GM19463 (cell line): ENCODE data around the gene ALX1.

Source experiments
- ATAC-seq: cut with Tn5 transposase; IDR thresholded peaks from one replicate; pipeline ENCODE4 v1.9.1; 2021; ENCODE audit warnings: mild to moderate bottlenecking, moderate library complexity; ENCODE audit not compliant: unreplicated experiment

Gene ALX1

DNA sequence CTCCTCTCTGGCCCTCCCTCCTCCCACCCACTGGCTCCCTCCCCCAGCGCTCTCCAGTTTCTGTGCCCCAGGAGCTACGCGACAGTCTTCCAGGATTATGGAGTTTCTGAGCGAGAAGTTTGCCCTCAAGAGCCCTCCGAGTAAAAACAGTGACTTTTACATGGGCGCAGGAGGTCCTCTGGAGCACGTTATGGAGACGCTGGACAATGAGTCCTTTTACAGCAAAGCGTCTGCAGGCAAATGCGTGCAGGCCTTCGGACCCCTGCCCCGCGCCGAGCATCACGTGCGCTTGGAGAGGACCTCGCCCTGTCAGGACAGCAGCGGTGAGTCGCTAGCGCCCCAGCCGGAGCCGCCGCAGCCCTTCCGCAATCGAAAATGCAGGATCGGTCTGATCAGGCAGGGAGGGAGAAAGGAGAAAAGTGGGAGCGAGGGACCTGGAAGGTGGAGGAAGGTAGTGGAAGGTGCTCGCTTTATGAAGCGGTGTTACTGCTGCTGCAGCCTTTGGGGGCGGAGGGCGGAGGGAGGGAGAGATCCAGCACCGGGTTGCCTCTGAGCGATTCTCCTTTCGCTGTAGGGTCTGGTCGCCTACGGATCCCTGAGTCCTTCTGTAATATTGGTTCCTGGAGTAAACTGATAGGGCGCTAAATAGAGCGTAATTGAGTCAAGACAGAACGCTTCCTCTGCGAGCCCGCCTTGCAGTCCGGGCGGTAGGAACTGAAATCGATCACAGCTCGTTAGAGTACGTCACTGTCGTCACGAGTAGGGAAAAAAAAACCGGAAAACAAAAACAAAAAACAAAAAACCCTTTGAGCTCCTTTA is at the start of gene ALX1:
Gene ALX1, plus strand, starts transcription at position 56 of the 819 bp plus-strand sequence. Its CDS starts 42 bp downstream, at position 98.
- ATAC-seq = peak; percentile 71

- no peak for ATAC-seq
Measured at GRCh38 chr12:85237327-85237726, 42.7 kb upstream of the ALX1 start.

- no peak for ATAC-seq
Measured at GRCh38 chr12:85244561-85244960, 35.5 kb upstream of the ALX1 start.

GRCh38 chr12:85253853-85254252 is 26.2 kb upstream of the ALX1 start:
- no peak for ATAC-seq

- no peak for ATAC-seq
Measured at GRCh38 chr12:85257671-85258070, 22.3 kb upstream of the ALX1 start.

GRCh38 chr12:85260447-85260846 is 19.6 kb upstream of the ALX1 start:
- ATAC-seq = no peak

GRCh38 chr12:85260896-85261295 is 19.1 kb upstream of the ALX1 start:
- ATAC-seq = no peak

DNA sequence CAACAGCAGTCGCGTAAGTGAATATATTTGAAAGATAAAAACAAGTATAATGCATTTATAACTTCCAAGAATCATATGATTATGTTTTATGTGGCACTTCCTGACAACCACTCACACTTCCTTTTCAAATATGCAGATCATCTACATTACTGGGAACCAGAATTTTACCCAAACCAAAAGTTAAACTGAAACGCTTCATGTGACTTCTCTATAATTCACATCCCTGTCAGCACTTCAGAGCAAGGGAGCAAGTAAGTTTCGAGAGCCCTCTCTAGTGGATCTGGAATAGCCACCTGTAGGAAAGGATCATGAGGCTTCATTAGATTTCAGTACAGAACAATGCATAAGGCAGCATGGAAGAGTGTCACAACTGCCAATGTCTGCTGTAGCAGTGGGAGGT is 13.7 kb upstream of the ALX1 start:
- no peak for ATAC-seq

DNA sequence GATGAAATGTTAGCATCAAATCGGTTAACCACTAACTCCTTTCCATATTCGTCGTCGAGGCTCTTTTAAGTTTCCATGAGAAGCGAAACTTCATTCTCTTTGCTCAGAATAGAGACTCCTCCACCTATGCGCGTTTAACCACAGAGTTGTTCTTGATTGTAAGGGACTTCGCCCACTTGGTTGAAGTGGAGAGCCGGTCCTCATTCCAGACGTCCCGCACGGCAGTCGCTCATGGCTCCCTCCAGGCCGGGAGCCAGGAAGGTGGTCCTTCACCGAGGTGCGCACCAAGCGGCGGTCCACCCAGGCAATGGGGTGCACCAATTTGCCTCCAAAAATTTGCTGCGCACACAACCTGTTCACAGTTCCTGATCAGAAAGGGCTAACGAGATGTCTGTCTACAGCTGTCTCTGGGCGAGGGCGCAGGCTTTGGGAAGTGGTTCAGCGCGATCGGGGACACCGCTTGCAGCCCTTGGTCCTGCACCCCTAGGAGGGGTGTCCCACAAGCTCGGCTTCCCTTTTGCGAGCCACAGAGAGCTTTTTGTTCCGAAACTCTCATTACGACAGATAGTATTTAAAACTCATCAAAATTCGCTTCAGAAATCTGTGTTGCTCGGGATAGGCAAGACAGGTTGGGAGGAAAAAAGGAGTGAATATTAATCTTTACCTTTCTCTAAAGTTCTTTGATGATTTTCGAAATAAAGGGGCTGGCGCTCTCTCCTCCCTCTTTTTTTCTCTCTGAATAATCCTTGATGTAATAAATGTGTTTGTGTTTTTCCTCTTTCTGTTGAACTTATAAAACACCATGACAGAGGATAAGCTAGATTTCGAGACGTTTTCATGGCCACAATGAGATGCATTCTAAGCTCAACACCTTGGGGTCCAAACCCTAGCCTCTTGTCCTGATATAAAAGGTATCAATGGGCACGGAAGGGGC is 6.4 kb upstream of the ALX1 start:
- peak; percentile 69 for ATAC-seq

- no peak for ATAC-seq
Measured at GRCh38 chr12:85274315-85274651, 5.7 kb upstream of the ALX1 start.

GRCh38 chr12:85275374-85275773 is 4.6 kb upstream of the ALX1 start:
- ATAC-seq = no peak

- no peak for ATAC-seq
Measured at GRCh38 chr12:85277191-85277590, 2.8 kb upstream of the ALX1 start.

GRCh38 chr12:85277900-85278597 is 2.0 kb upstream of the ALX1 start:
- no peak for ATAC-seq

GRCh38 chr12:85278598-85279448 is 1.2 kb upstream of the ALX1 start:
- no peak for ATAC-seq

- ATAC-seq = peak; percentile 9
Measured at GRCh38 chr12:85279449-85280164, 413 bp upstream of the ALX1 start.

DNA sequence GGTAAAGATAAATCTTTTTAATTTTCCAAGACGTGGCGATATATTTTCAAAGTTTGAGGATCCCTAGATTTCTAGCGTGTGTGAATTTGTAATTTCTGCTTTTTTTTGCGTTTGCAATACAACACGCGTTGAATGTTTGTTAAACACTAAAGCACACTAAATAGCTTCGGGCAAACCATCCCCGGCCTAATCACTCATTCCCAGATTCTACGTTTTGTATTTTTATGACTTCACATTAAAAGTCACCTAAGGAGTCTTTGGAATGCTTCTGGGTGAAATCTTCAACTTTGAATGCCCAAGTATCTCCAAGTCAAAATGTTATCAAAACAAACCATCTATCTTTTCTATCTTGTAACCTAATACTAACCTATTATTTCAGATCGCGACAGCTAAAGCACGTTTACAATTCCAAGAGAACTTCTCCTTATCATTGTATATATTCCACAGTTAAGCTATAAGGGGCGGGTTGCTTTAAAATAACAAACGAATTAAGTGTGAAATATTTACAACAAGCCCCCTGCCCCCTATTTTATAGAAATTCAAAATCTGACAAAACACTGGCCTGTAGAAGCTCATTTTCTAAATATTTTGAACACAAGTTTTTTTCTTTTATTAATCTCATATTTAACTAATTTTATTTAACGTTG is 1.1 kb downstream of the ALX1 start:
- peak; percentile 2 for ATAC-seq

DNA sequence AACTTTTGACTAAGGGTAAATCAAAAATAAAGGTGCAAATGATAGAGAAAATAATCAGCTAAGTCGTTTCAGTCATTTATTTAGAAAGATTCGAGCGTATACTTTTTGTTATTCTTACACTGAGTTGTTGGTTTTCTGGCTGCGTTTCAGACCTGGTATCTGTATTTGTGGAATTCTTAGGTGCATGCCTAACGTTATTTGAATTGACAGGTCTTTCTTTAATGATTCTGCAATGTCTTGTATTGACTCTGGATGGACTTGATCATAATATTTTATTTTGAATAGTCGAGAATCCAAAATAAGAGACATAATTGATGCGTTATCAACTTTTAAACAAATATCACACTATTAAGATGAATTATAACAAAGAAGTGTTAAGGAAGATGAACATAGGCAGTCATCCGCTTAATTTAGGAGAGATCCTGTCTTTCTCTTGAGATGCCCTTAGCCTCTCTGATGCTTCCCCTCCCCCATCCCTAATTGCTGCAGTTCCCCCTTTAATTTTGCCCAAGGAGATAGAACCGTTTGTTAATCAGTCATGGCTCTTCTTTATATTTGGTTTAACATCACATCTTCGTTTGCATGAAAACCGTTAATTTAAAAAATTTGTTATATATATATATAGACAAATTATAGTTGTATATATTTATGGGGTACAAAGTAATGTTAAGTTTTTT is 1.8 kb downstream of the ALX1 start:
- ATAC-seq = no peak

DNA sequence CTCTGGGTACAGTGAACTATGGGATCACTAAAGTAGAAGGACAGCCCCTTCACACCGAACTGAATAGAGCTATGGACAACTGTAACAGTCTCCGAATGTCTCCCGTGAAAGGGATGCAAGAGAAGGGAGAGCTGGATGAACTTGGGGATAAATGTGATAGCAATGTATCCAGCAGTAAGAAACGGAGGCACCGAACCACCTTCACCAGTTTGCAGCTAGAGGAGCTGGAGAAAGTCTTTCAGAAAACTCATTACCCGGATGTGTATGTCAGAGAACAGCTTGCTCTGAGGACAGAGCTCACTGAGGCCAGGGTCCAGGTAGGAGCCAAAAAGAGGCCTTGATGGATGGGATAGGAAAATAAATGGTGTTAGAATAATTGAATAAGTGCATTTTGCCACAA is 3.5 kb downstream of the ALX1 start:
- ATAC-seq = no peak

- ATAC-seq = no peak
Measured at GRCh38 chr12:85296362-85296761, 16.3 kb downstream of the ALX1 start.
